Mucosa of rectum (tissue), 2 donors: ENCODE measurements around the gene RNF166.

Experiments used
- H3K27ac ChIP-seq, 2 donors: one replicate each; pipeline ENCODE4 v1.7.0; 2013; ENCODE audit warnings: inconsistent platforms in 2 of 2, low read depth in 2 of 2, low read length in 2 of 2
- H3K27me3 ChIP-seq, 2 donors: one replicate each; pipeline ENCODE4 v1.7.0; 2013; ENCODE audit warnings: low read length in 2 of 2; ENCODE audit not compliant: control insufficient read depth in 2 of 2, insufficient read depth in 2 of 2
- H3K36me3 ChIP-seq, 2 donors: one replicate each; pipeline ENCODE4 v1.7.0; 2013; ENCODE audit warnings: low read length in 2 of 2; ENCODE audit not compliant: control insufficient read depth in 2 of 2, insufficient read depth in 2 of 2
- H3K4me1 ChIP-seq, 2 donors: one replicate each; pipeline ENCODE4 v1.7.0; 2013; ENCODE audit warnings: low read length in 2 of 2, mild to moderate bottlenecking in 1 of 2; ENCODE audit not compliant: control insufficient read depth in 2 of 2, insufficient read depth in 2 of 2
- H3K4me3 ChIP-seq, 2 donors: one replicate each; pipeline ENCODE4 v1.7.0; 2013; ENCODE audit warnings: low read length in 2 of 2
- H3K9ac ChIP-seq, 2 donors: one replicate each; pipeline ENCODE4 v1.7.0; 2013; ENCODE audit warnings: low read length in 2 of 2, low read depth in 1 of 2, mild to moderate bottlenecking in 1 of 2
- H3K9me3 ChIP-seq, 2 donors: one replicate each; pipeline ENCODE4 v1.7.0; 2013; ENCODE audit warnings: low read length in 2 of 2; ENCODE audit not compliant: control insufficient read depth in 2 of 2
- donor health status: healthy.
- donor health status: Normal muscosa, but diverticular disease.

Gene RNF166

GRCh38 chr16:88692861-88693260 is 13.3 kb downstream of the RNF166 start:
- H3K9me3 ChIP-seq: no peaks in the 10 kb centered on the region
- H3K36me3 ChIP-seq: peaks cover 0 to 6% of the 10 kb centered on the region in 2 donors
- no peak overlapping the region for H3K9ac ChIP-seq
- no peak overlapping the region for H3K27ac ChIP-seq
- H3K4me3 ChIP-seq: no peak overlapping the region
- peaks cover 0 to 8% of the 10 kb centered on the region in 2 donors for H3K4me1 ChIP-seq
- peaks cover 8 to 11% of the 10 kb centered on the region in 2 donors for H3K27me3 ChIP-seq

DNA sequence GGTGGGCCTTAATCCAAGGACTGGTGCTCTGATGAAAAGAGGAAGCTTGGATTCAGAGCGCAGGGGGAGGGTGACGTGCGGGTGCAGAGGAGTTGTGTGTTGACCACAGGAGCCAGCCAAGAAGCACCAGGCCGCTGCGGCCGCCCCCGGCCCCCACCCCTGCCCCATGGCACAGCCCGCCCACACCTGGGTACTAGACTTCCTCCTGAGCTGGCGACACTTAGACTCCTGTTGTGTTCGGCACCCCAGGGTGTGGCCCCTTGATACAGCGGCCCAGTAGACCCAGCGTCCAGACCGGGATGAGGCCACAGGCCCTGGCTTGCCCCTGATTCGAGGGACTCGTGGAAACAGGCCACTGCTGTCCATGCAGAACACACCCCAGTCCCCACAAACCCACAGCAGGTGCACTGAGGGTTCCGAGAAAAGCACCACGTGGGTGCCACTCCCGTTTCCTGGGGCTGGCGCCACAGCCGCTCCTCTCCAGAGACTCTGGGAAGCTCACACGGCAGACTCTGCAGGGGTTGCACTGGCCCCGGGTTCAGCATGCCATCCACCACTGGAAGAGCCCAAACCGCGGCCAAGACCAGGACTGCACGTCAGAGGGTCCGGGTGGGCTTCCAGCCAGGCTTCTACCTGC is 14.2 kb downstream of the RNF166 start:
- H3K9ac ChIP-seq: no peak overlapping the region
- peak overlapping the region in 1 of 2 donors; percentile 13 for H3K4me3 ChIP-seq
- peaks cover 0 to 2% of the 10 kb centered on the region in 2 donors for H3K36me3 ChIP-seq
- H3K4me1 ChIP-seq: peaks cover under 1 to 11% of the 10 kb centered on the region in 2 donors
- H3K27me3 ChIP-seq: peaks cover 8 to 11% of the 10 kb centered on the region in 2 donors
- no peaks in the 10 kb centered on the region for H3K9me3 ChIP-seq
- H3K27ac ChIP-seq: peak overlapping the region in 1 of 2 donors; percentile 56

- no peaks in the 10 kb centered on the region for H3K36me3 ChIP-seq
- no peak overlapping the region for H3K9ac ChIP-seq
- H3K4me3 ChIP-seq: no peak overlapping the region
- no peak overlapping the region for H3K27ac ChIP-seq
- peaks cover 8 to 11% of the 10 kb centered on the region in 2 donors for H3K27me3 ChIP-seq
- H3K4me1 ChIP-seq: peaks cover 4 to 16% of the 10 kb centered on the region in 2 donors
- H3K9me3 ChIP-seq: no peaks in the 10 kb centered on the region
These were observed 14.9 kb downstream of the RNF166 start for GRCh38 chr16:88691129-88691813.

DNA sequence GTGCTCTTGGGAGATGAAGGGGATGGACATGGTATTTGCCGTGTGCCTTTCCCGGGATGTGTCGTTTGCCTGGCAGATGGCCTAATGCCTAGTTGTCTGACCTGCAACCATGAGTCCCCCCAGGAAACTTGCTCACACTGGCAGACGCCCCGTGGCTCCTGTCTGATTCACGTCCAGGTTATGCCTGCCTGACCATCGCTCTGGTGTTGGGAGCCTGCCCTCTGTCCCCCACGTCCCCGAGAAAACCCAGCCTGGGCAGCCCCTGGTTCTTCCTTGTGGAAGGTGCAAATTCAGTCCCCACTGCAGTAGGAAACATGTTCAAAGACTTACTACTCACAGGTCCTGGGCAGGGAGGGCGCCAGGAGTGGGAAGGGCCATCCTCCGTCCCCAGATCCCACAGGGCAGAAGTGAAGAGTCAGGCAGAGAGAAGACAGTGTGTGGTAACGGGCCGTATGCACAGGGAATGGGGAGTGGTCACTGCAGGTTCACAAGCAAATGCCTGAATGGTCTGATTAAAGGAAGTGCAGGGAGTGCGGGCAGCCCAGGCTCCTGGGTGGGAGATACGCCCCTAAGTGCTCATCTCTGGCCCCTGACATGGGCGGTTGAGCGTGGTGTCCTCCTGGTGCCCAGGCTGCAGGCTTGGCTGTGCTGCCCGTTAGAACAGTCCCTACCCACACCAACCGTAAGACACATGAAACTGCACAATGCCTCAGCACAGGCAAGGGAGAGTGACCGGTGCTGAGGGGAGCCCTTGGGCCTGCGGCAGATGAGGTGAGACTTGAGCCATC is 15.7 kb downstream of the RNF166 start:
- H3K27ac ChIP-seq: no peak overlapping the region
- H3K27me3 ChIP-seq: peaks cover 8 to 12% of the 10 kb centered on the region in 2 donors
- H3K36me3 ChIP-seq: no peaks in the 10 kb centered on the region
- H3K4me1 ChIP-seq: peaks cover 7 to 17% of the 10 kb centered on the region in 2 donors
- H3K4me3 ChIP-seq: no peak overlapping the region
- H3K9ac ChIP-seq: no peak overlapping the region
- H3K9me3 ChIP-seq: no peaks in the 10 kb centered on the region

GRCh38 chr16:88688013-88688778 is 18.0 kb downstream of the RNF166 start:
- H3K4me3 ChIP-seq: no peak overlapping the region
- no peaks in the 10 kb centered on the region for H3K9me3 ChIP-seq

DNA sequence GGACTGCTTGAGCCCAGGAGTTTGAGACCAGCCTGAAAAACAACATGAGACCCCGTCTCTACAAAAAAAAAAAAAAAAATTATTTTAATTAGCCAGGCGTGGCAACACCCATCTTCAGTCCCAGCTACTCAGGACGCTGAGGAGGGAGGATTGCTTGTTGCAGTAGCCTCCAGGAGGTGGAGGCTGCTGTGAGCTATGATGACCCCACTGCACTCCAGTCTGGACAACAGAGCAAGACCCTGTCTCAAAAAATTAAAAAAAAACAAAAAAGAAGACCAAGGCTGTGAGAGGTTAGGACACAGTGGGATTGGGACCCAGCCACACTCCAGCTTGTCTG is 18.6 kb downstream of the RNF166 start:
- Histone ChIP-seq H3K36me3 (no peaks in the 10 kb centered on the region), H3K27ac (no peak overlapping the region), H3K9me3 (no peaks in the 10 kb centered on the region), H3K4me1 (peaks cover 7 to 19% of the 10 kb centered on the region in 2 donors), H3K9ac (no peak overlapping the region), H3K4me3 (no peak overlapping the region), H3K27me3 (peaks cover 8 to 22% of the 10 kb centered on the region in 2 donors)

More at GRCh38 chr16:88688013-88688778, 18.0 kb downstream of the RNF166 start:
- H3K4me1 ChIP-seq: peaks cover 7 to 19% of the 10 kb centered on the region in 2 donors
- H3K36me3 ChIP-seq: no peaks in the 10 kb centered on the region
- no peak overlapping the region for H3K9ac ChIP-seq
- H3K27ac ChIP-seq: no peak overlapping the region
- H3K27me3 ChIP-seq: peaks cover 8 to 22% of the 10 kb centered on the region in 2 donors

DNA sequence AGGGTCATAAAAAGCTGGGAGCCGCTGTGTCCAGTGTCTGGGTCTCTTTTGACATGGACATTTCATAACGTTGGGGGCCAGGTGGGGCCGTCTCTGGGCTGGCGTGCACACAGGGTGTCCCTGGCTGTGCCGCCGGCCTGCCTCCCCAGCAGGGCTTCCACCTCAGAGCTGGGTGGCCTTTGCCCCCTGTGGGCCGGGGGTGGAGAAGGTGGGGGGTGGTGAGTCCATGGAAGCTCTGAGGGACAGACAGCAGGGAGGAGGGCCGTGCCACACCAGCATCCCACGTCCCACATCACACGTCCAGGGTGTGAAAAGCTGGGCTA is 19.0 kb downstream of the RNF166 start:
- H3K9ac ChIP-seq: no peak overlapping the region
- no peak overlapping the region for H3K27ac ChIP-seq
- peaks cover 9 to 17% of the 10 kb centered on the region in 2 donors for H3K4me1 ChIP-seq
- peaks cover 8 to 22% of the 10 kb centered on the region in 2 donors for H3K27me3 ChIP-seq
- no peak overlapping the region for H3K4me3 ChIP-seq
- no peaks in the 10 kb centered on the region for H3K9me3 ChIP-seq
- no peaks in the 10 kb centered on the region for H3K36me3 ChIP-seq

- Histone ChIP-seq H3K4me3 (peak within 1 kb of the TSS; percentile 63 to 72), H3K27me3 (peaks cover 8 to 22% of the 10 kb centered on the region in 2 donors), H3K9ac (peak within 1 kb of the TSS; percentile 32 to 51), H3K4me1 (peaks cover 10 to 14% of the 10 kb centered on the region in 2 donors), H3K36me3 (no peaks in the 10 kb centered on the region), H3K9me3 (no peaks in the 10 kb centered on the region), H3K27ac (peak within 1 kb of the TSS; percentile 42 to 63)
These were observed 19.6 kb downstream of the RNF166 start, which contains the start of gene SNAI3 for GRCh38 chr16:88686439-88687253. TSS of gene SNAI3 (minus strand) at chr16:88686507. CDS start at chr16:88686406, 101 bp downstream.

- Histone ChIP-seq H3K27me3 (peaks cover 8 to 22% of the 10 kb centered on the region in 2 donors), H3K27ac (peak overlapping the region; percentile 42 to 63), H3K36me3 (no peaks in the 10 kb centered on the region), H3K9ac (peak overlapping the region; percentile 32 to 51), H3K9me3 (no peaks in the 10 kb centered on the region), H3K4me1 (peaks cover 14 to 17% of the 10 kb centered on the region in 2 donors), H3K4me3 (peak overlapping the region; percentile 63 to 72)
These were observed 20.2 kb downstream of the RNF166 start for GRCh38 chr16:88686062-88686438.
